ENCODE data around the gene MORN1. TPM values are rescaled to one million over a fixed set of nuclear protein-coding genes. Genes with fewer than 3 reads are reported as not detected.

Gene MORN1
- total and polyA plus RNA-seq, 9 of the 15 experiments (the other 6 are each of a cell fraction or from before 2014, with no cell fraction given) = 0.24 to 9.3 (median 4.2) TPM

DNA sequence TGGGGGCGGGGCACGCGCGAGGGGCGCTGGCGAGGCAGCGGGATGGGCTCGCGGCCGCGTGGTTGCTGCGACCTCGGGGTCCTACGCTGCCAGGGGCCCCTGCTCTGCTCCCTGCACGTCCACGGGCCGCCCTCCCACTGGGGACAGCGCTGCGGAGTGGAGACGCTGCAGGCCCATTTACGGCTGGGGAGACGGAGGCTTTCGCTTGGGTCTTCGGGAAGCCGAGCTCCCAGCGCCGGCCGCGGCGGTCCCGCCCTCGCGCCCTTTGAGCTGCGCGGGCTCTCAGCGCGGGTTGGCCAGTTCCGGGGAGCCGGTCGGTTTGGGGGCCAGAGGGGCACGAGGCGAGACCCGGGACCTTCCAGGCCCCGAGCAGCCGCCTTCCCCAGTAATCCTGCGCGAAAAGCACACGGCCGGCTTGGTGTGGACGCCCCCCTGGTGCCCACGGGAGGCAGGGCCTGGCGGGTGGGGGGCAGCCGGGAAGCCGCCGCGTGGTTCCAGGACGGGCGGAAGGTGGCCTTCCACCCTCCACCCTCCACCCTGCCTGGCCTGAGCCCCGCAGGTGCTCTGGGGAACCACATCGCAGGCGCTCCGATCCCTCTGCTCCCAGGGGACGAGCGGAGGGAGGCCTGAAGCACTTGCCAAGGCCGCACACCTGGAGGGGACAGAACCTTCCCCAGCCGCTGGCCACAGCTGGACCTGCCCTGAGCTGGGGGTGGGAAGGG lies 21.6 kb upstream of the MORN1 start (continued):
- TF ChIP-seq, protein P1, sequence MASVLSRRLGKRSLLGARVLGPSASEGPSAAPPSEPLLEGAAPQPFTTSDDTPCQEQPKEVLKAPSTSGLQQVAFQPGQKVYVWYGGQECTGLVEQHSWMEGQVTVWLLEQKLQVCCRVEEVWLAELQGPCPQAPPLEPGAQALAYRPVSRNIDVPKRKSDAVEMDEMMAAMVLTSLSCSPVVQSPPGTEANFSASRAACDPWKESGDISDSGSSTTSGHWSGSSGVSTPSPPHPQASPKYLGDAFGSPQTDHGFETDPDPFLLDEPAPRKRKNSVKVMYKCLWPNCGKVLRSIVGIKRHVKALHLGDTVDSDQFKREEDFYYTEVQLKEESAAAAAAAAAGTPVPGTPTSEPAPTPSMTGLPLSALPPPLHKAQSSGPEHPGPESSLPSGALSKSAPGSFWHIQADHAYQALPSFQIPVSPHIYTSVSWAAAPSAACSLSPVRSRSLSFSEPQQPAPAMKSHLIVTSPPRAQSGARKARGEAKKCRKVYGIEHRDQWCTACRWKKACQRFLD (CRISPR knock-in tag; IDR thresholded peaks at IDR 0.05) = no peak
- TF ChIP-seq, protein P2, sequence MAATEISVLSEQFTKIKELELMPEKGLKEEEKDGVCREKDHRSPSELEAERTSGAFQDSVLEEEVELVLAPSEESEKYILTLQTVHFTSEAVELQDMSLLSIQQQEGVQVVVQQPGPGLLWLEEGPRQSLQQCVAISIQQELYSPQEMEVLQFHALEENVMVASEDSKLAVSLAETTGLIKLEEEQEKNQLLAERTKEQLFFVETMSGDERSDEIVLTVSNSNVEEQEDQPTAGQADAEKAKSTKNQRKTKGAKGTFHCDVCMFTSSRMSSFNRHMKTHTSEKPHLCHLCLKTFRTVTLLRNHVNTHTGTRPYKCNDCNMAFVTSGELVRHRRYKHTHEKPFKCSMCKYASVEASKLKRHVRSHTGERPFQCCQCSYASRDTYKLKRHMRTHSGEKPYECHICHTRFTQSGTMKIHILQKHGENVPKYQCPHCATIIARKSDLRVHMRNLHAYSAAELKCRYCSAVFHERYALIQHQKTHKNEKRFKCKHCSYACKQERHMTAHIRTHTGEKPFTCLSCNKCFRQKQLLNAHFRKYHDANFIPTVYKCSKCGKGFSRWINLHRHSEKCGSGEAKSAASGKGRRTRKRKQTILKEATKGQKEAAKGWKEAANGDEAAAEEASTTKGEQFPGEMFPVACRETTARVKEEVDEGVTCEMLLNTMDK (IDR thresholded peaks at IDR 0.05; ENCODE audit: borderline replicate concordance, insufficient read depth, low read depth, low read length, poor library complexity, severe bottlenecking) = no peak
- TF ChIP-seq, protein P3, sequence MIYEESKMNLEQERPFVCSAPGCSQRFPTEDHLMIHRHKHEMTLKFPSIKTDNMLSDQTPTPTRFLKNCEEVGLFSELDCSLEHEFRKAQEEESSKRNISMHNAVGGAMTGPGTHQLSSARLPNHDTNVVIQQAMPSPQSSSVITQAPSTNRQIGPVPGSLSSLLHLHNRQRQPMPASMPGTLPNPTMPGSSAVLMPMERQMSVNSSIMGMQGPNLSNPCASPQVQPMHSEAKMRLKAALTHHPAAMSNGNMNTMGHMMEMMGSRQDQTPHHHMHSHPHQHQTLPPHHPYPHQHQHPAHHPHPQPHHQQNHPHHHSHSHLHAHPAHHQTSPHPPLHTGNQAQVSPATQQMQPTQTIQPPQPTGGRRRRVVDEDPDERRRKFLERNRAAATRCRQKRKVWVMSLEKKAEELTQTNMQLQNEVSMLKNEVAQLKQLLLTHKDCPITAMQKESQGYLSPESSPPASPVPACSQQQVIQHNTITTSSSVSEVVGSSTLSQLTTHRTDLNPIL (CRISPR knock-in tag; IDR thresholded peaks at IDR 0.05) = no peak
- TF ChIP-seq, protein P4, sequence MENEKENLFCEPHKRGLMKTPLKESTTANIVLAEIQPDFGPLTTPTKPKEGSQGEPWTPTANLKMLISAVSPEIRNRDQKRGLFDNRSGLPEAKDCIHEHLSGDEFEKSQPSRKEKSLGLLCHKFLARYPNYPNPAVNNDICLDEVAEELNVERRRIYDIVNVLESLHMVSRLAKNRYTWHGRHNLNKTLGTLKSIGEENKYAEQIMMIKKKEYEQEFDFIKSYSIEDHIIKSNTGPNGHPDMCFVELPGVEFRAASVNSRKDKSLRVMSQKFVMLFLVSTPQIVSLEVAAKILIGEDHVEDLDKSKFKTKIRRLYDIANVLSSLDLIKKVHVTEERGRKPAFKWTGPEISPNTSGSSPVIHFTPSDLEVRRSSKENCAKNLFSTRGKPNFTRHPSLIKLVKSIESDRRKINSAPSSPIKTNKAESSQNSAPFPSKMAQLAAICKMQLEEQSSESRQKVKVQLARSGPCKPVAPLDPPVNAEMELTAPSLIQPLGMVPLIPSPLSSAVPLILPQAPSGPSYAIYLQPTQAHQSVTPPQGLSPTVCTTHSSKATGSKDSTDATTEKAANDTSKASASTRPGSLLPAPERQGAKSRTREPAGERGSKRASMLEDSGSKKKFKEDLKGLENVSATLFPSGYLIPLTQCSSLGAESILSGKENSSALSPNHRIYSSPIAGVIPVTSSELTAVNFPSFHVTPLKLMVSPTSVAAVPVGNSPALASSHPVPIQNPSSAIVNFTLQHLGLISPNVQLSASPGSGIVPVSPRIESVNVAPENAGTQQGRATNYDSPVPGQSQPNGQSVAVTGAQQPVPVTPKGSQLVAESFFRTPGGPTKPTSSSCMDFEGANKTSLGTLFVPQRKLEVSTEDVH (IDR thresholded peaks at IDR 0.05; ENCODE audit: low read depth, partially characterized antibody) = no peak
- TF ChIP-seq, protein P5, sequence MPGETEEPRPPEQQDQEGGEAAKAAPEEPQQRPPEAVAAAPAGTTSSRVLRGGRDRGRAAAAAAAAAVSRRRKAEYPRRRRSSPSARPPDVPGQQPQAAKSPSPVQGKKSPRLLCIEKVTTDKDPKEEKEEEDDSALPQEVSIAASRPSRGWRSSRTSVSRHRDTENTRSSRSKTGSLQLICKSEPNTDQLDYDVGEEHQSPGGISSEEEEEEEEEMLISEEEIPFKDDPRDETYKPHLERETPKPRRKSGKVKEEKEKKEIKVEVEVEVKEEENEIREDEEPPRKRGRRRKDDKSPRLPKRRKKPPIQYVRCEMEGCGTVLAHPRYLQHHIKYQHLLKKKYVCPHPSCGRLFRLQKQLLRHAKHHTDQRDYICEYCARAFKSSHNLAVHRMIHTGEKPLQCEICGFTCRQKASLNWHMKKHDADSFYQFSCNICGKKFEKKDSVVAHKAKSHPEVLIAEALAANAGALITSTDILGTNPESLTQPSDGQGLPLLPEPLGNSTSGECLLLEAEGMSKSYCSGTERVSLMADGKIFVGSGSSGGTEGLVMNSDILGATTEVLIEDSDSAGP (CRISPR knock-in tag; IDR thresholded peaks at IDR 0.05) = no peak
- TF ChIP-seq, protein P6, sequence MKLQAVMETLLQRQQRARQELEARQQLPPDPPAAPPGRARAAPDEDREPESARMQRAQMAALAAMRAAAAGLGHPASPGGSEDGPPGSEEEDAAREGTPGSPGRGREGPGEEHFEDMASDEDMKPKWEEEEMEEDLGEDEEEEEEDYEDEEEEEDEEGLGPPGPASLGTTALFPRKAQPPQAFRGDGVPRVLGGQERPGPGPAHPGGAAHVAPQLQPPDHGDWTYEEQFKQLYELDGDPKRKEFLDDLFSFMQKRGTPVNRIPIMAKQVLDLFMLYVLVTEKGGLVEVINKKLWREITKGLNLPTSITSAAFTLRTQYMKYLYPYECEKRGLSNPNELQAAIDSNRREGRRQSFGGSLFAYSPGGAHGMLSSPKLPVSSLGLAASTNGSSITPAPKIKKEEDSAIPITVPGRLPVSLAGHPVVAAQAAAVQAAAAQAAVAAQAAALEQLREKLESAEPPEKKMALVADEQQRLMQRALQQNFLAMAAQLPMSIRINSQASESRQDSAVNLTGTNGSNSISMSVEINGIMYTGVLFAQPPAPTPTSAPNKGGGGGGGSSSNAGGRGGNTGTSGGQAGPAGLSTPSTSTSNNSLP (IDR thresholded peaks at IDR 0.05; ENCODE audit: borderline replicate concordance, low read depth, low read length) = no peak
- TF ChIP-seq FOS (IDR thresholded peaks at IDR 0.05; ENCODE audit: extremely low read depth, insufficient read length) (no peak), ZNF57 (CRISPR knock-in tag; IDR thresholded peaks at IDR 0.05) (no peak), ATF7 (IDR thresholded peaks at IDR 0.05) (no peak), HCFC1 (IDR thresholded peaks at IDR 0.05; ENCODE audit: low read depth, low read length) (no peak), ZC3H11A (IDR thresholded peaks at IDR 0.05; ENCODE audit: low read depth, low read length) (no peak), STAT5B (CRISPR knock-in tag; IDR thresholded peaks at IDR 0.05) (no peak), DMBX1 (CRISPR knock-in tag; IDR thresholded peaks at IDR 0.05; ENCODE audit: borderline replicate concordance) (no peak), JUN (IDR thresholded peaks at IDR 0.05; ENCODE audit: borderline replicate concordance, low read depth, low read length) (no peak), JUN (CRISPR knock-in tag; IDR thresholded peaks at IDR 0.05; ENCODE audit: borderline replicate concordance) (no peak), NBN (IDR thresholded peaks at IDR 0.05; ENCODE audit: low read depth) (no peak)

Measured in K562 (cell line).